GM20431 (cell line): ENCODE results near the gene ERBB4.

Experiments used
- in situ Hi-C: fragments of 300-500 bp; cut with MseI, MboI; formaldehyde crosslinking; loops from one replicate; pipeline ENCODE4 v1.15.0; 2020; ENCODE audit warnings: low sequenced_read_pairs; ENCODE audit not compliant: unreplicated experiment

ERBB4 gene

GRCh38 chr2:212538305-212539071 is at the start of gene ERBB4:
Gene ERBB4 (minus strand): TSS chr2:212538802. CDS start chr2:212538530, 272 bp downstream.
- in situ Hi-C loops: no loop called here

- in situ Hi-C loops: no loop called here
Measured at GRCh38 chr2:212580117-212580516, 41.5 kb upstream of the ERBB4 start.

DNA sequence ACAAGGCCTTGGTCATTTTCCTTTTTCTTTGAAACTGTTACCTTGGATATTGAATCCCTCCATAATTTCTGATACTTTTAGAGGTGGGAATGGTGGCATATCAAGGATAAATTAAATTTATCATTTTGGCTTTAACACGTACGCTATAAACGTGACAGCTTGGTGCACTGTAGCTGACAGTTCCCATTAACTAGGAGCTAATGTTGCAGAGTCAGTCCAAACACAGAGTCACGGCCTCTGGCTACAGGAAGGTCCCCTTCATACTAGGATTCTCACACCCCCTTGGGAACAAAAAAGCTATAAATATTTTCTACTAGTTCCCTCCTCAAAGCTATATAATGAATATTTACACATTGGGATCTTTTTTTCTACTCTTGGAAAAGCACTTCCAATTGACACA is 17.7 kb upstream of the ERBB4 start:
- in situ Hi-C loops: no loop called here

GRCh38 chr2:212554233-212554632 is 15.6 kb upstream of the ERBB4 start:
- in situ Hi-C loops: no loop called here

DNA sequence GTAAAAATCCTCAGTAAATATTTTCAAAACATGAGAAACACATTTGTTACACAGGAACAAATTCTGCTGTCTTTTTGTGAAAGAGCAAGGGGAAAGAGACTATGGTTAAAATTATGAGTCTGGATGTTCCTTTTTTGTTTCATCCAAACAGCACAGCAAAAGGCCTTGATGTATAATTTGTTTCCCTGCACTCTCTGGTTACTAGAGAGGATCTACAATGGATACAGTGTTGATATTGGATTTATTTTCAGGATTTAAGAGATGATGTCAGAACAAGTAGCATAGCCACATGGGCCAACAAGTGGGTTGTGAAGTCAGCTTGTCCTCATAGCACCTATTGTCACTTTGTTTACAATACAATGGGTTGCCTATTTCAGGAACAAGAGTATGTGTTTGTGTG is 11.3 kb upstream of the ERBB4 start:
- in situ Hi-C loops: no loop called here

DNA sequence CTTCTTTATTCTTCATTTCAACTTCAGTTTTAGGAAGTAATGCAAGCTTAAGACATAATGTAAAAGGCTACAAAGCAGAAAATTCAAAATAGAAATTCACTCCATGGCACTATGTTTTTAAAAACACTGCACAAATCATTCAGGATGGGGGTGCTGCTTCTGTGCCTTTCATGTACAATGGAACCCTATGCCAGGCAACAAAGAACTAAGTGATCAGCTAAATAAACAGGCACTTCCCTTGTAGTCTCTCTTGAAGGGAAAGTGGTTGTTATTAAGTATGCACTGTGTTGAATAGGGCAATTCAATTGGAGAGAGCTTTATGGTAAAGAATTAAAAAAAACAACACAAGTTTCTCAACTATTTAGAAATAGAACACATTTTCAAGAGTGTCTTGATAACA is 10.9 kb upstream of the ERBB4 start:
- in situ Hi-C loops: no loop called here

DNA sequence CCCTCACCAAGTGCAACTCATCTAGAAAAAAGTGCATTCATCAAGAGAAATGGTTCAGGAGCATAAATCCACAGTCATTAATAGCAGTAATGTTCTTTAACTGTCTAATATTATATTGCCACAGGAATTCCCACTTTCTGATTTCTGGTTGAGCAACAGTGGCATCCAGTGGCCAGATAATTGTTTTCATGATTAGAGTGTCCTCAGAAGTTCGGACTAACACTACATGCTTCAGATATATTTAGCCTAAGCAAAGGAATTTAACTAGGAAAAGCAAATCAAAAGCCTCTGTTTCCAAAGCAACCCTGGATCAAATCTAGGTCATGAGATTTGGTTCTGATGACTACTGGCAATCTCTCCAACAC is 9.8 kb upstream of the ERBB4 start:
- in situ Hi-C loops: no loop called here

DNA sequence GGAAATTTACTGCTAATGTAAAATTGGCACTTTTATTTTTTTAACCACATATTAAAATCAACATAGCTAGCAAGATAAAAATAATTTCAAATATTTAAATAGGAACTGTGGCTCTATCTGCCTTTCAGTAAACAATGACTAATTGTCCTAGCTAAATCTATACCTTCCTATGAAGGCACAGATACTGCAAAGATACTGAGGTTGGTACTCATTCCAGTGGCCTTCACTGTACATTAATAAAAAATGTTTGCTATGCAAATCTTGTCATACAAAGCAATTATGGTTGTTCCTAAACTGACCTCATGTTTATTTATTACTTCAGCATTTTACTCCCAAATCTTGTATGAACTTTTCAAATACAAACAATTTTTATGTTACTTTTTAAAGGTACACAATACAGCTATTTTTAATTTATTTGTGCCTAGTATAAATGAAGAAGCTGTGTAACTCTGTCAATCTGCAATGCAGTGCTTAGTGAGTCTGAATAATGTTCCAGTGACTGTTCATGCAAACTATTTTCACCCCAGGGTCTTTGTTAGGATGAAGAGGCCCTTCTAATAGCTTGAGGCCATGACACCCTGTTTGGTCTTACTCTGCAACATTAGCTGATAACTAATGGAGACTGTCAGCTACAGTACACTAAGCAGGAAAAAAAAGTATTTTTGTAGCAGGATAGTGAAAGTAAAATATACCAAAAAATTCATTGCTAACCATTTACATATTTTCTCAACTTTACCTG is 9.3 kb upstream of the ERBB4 start:
- in situ Hi-C loops: no loop called here

GRCh38 chr2:212546669-212547068 is 8.1 kb upstream of the ERBB4 start:
- in situ Hi-C loops: no loop called here

DNA sequence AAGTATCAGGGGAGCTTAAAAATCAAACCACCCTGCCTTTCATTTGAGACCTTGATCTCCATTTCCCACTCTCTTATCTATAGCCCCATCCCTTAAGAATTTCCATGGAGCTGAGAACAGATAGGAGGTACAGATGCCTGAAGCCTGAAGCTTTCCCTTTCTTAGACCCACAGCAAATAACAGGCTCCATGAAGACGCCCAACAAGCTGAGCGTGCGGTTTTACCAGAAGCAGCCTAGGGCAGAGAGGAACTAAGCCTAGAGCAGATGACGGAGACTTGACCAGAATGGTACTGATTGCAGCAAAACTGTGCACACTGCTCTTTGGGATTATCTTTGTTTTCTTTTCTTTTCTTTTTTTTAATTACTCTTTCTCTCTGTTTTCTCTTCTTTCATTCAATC is 1.7 kb upstream of the ERBB4 start:
- in situ Hi-C loops: no loop called here

DNA sequence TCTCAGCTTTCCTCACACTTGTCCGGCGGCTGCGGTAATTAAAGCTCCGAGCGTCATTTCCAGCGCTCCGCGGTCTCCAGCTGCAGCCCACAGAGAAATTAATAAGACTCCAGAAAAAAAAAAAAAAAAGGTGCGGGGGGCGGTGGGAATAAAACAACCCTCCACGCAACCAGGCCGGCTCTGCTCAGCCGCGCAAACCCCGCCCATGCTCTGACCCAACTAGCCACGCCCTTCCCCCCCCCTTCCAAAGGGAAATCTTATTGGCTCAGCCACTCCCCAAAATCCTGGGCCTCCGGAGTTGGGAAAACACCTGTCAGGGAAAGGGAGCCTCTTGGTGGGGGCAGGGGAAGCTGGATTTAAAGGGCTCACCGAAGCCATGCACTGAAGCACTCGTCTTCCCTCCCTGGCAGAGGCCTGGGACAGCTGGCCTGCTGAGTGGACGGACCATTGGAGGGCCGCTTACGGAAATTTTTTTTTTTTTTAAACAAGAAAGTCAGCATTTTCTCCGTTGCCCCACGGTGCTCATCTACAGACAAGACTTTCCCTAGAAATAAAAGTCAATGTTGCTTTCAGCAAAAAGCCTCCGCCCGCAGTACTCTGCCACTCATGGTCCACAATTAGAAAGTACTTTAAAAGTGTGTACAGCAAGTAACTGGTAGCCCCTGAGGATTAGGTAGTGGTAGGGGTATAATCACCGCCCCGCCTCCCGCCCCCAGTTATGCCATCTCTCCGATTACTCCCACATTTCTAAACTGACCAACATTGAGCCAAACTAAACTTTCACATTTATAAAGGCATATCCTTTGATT is 674 bp upstream of the ERBB4 start:
- in situ Hi-C loops: no loop called here

DNA sequence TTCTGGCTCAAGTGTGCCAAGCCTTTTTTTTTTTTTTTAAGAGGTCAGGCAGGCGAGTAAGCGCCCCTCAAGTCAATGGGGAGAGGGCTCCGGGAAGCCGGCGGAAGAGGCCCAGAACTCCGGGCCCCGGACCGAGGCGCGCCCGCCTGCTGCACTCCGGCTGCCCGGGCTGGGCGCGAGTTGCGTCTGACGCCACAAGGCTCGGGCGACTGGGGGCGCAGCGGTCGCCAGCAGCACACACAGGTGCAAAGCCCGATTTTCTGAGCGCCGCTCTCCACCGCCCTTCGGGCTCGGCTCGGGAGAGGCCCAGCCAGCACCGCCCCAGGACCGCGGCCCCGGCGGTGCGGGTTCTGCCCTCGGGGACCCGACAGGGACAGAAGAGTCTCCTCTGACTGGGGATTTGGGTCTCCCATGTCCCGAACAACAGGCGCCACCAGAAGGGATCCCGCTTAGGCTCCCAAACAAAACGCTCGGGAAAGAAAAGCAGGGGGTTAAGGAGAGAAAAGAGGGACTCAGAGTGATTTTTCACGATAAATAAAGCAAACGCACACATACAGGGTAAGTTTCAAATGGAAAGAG is 787 bp downstream of the ERBB4 start:
- in situ Hi-C loops: no loop called here

DNA sequence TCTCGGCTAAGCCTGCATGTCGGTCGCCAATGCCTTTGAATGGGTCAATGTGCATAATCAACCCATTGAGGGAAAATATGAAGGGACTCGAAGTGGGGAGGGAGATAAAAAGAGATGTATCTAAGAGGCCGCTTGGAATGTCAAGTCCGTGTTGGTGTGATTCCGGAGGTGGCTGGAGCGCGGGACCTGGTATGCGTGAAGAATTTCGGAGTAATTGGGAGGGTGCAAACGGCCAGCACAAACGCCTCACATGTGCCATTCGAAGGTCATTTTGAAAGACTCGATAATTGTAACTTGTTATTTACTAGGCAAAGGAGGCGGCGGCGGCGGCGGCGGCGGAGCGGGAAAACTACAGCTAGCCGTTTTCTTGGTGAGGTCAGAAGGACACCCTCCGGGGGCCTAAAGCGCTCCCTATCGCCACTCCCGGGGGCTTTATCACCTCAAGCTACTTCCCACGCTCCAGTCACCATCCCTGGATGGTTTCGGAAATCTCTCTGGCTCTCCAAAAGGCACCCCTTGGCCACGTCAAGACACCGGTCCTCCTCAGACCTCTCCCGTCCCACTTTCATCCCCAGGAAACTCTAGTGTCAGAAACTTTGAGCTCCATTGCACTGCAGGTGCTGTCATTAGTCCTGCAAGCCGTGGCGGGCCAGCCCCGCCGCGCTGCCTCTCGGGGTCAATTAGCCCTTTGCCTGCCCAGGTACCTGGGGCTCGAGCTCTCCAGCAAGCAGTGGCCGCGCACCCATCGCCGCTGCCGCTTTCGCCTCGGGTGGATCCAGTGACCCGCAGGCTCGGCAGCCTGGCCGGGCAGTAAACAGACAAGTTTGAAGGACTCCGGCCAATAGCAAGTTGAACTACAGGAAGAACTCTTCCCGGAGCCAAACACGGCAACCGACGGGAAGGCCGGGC is 1.5 kb downstream of the ERBB4 start:
- in situ Hi-C loops: no loop called here

- in situ Hi-C loops: no loop called here
Measured at GRCh38 chr2:212535996-212536816, 2.4 kb downstream of the ERBB4 start.

DNA sequence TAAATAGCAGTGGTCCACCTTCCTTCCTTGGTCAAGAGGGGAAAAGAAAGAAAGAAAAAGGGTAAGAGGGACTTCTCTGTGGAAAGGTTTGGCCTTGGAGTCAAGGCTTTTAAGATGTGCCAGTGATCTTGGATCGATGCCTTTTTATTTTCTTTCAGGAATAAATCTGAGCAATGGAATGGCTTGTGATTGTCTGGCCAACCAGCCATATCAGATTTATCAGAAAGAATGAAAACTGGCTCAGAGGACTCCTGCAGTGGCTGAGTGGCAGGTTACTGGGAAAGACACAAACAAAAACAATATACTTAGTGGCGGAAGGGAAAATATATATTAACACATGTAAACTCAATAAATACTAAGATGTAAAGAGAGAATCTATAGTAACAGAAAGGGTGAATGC is 4.3 kb downstream of the ERBB4 start:
- in situ Hi-C loops: no loop called here

GRCh38 chr2:212532585-212532984 is 6.0 kb downstream of the ERBB4 start:
- in situ Hi-C loops: no loop called here

DNA sequence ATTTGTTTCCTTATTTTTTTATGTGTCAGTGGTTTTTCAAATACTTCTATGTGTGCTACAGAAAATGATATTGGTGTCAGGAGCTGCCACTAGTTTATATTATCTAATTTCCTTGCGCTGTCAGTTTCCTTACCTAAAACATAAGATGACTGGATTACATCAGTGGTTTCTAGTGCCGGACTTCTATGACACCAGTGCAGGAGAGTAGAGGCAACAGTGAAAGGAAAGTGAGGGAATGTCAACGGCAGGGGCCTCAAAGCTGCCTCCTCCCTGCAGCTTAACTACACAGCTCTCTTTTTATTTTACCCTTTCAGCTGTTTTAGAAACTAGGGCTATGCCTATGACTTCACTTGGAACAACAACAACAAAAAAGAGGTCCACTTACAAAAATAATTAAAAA is 6.5 kb downstream of the ERBB4 start:
- in situ Hi-C loops: no loop called here

GRCh38 chr2:212531499-212531898 is 7.1 kb downstream of the ERBB4 start:
- in situ Hi-C loops: no loop called here

DNA sequence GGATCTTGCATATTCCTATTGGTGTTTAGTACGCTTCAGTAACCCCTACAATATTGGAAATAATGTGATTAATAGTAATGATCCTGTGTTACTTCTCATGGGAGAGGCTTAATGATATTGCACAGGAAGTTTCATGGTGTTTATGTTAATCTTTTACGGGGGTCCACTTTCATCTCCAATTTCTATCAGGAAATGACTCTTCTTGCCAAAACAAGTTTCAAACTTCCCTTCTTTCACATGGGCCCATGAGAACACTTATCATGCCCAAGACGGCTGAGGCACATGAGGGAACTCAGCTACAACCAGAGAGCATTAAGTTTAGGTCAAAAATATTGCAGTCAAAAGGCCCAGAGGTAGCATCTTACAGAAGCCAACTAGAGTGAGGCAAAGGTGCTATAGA is 7.6 kb downstream of the ERBB4 start:
- in situ Hi-C loops: no loop called here
